Measurements from ENCODE around the gene MSI2. TPM values are rescaled to one million over a fixed set of nuclear protein-coding genes. Genes with fewer than 3 reads are reported as not detected.
A peak's percentile ranks its signal among the peaks of the same experiment; 100 is the strongest.

Gene MSI2
- total RNA-seq, 1 donor, result 23.2 TPM

DNA sequence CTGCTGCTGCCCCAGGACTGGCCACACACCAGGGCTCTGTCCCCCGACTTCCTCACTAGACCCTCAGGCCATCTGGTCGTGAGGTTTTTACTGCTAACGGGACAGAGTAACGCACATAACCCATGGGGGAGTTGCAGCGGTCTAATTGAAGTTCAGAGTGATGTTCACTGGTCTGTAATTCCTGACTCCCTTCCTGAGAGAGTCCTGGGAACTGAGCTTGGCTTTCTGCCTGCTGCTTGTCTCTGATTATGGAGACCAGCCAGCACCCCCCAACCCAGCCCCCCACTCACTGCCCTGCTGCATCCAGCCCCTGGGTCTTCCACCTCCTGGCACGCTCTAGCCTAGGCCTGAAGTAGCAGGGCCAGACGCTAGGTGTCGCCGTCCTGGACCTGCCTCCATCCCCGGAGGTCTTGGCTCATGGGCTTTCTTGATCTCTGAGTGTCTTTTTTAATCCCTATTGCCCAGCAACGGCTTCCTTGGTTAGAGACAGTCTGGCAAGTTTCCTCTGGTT lies 295.8 kb downstream of the MSI2 start:
- Histone ChIP-seq H3K4me2 (ENCODE audit: insufficient read depth, low read length) (no peak overlapping the region), H3K79me2 (ENCODE audit: insufficient read depth, low read length) (no peaks in the 10 kb centered on the region)

DNA sequence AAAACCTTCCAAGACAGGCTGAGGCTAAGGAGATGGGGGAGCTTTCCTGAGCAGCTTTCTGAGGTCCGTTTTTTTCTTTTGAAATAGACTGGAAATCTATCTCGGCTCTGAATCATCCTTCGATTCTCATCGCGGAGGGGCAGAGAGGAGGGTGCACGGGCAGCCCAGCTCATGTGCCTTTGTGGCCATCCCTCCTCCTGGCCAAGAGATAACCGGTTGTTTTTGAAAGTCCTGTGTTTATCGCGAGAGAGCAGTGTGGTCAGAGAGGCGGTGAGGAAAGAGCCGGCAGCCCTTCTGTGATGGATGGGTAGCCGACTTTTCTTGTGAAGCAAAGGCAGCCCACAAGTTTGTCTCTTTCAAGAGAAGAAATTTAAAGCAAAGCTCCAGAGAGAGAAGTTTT lies 297.2 kb downstream of the MSI2 start:
- no peaks in the 10 kb centered on the region for H3K36me3 ChIP-seq (ENCODE audit: insufficient read depth, low read length)
- TF ChIP-seq, protein P1, sequence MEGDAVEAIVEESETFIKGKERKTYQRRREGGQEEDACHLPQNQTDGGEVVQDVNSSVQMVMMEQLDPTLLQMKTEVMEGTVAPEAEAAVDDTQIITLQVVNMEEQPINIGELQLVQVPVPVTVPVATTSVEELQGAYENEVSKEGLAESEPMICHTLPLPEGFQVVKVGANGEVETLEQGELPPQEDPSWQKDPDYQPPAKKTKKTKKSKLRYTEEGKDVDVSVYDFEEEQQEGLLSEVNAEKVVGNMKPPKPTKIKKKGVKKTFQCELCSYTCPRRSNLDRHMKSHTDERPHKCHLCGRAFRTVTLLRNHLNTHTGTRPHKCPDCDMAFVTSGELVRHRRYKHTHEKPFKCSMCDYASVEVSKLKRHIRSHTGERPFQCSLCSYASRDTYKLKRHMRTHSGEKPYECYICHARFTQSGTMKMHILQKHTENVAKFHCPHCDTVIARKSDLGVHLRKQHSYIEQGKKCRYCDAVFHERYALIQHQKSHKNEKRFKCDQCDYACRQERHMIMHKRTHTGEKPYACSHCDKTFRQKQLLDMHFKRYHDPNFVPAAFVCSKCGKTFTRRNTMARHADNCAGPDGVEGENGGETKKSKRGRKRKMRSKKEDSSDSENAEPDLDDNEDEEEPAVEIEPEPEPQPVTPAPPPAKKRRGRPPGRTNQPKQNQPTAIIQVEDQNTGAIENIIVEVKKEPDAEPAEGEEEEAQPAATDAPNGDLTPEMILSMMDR (IDR thresholded peaks at IDR 0.05; ENCODE audit: extremely low read depth, low read depth, low read length), result no peak
- peaks cover 9% of the 10 kb centered on the region for H4K20me1 ChIP-seq (ENCODE audit: insufficient read depth, low read length)
- DNase-seq (ENCODE audit: insufficient read length, low spot score, missing footprints), result peak; percentile 86
- H3K4me3 ChIP-seq (ENCODE audit: insufficient read depth, low read length), result peak overlapping the region; percentile 28
- no peaks in the 10 kb centered on the region for H3K27me3 ChIP-seq (ENCODE audit: insufficient read depth, low read length)
- H3K4me1 ChIP-seq (ENCODE audit: insufficient read depth, low read length), result peaks cover 16% of the 10 kb centered on the region
- peak overlapping the region; percentile 76 for H3K4me2 ChIP-seq (ENCODE audit: insufficient read depth, low read length)
- peak overlapping the region; percentile 47 for H2AFZ ChIP-seq (ENCODE audit: low read length)
- no peak overlapping the region for H3K27ac ChIP-seq (ENCODE audit: low read depth, low read length)
- H3K9me3 ChIP-seq (ENCODE audit: low read depth, low read length), result no peaks in the 10 kb centered on the region
- H3K79me2 ChIP-seq (ENCODE audit: insufficient read depth, low read length), result no peaks in the 10 kb centered on the region

More for the DNA sequence above, 295.8 kb downstream of the MSI2 start:
- Histone ChIP-seq H2AFZ (ENCODE audit: low read length) (no peak overlapping the region), H3K4me1 (ENCODE audit: insufficient read depth, low read length) (peaks cover 5% of the 10 kb centered on the region), H3K36me3 (ENCODE audit: insufficient read depth, low read length) (no peaks in the 10 kb centered on the region), H3K4me3 (ENCODE audit: insufficient read depth, low read length) (no peak overlapping the region), H3K9me3 (ENCODE audit: low read depth, low read length) (no peaks in the 10 kb centered on the region), H4K20me1 (ENCODE audit: insufficient read depth, low read length) (peaks cover 9% of the 10 kb centered on the region), H3K27me3 (ENCODE audit: insufficient read depth, low read length) (no peaks in the 10 kb centered on the region), H3K27ac (ENCODE audit: low read depth, low read length) (no peak overlapping the region)
- TF ChIP-seq, protein P1 (IDR thresholded peaks at IDR 0.05; ENCODE audit: extremely low read depth, low read depth, low read length), result peak; percentile 54
- DNase-seq (ENCODE audit: insufficient read length, low spot score, missing footprints), result no peak

DNA sequence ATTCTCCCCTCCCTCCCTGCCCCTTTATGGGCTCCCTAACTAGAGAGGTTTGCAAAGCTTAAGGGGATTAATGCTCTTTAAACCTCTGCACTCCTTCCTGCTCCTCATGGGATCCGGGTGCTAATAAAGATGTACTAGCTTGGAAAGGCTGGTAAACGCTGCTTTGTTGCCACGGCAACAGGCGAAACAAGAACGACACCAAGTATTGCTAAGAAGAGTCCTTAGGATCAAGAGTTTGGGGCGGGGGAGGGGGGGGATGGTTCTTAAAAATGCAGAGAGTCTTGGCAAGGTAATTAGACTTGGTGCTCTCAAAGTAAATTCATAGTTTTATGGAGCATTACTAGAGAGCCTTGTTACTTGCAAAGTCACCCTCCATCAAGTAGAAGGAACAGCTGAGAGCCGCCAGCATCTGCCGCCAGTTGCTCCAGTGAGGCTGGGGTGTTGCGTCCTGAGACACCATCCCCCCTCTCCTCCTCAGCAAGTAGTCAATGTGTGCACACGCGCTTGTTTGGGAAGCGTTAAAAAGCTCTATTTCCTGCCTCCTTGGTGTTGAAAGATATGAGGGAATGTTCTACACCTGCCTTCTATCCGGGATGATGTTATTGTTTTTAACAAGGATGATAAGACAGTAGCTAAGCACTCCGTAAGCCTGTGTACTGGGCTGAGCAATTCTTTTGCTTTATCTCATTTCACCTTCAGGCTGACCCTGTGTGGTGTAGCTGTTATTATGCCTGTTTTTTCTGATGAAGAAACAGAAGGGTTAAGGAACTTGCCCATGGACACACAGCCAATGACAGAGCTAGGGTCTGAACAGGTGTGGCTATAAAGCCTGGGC lies 297.9 kb downstream of the MSI2 start:
- Histone ChIP-seq H3K27me3 (ENCODE audit: insufficient read depth, low read length) (no peaks in the 10 kb centered on the region), H3K79me2 (ENCODE audit: insufficient read depth, low read length) (no peaks in the 10 kb centered on the region), H3K9me3 (ENCODE audit: low read depth, low read length) (no peaks in the 10 kb centered on the region), H3K36me3 (ENCODE audit: insufficient read depth, low read length) (no peaks in the 10 kb centered on the region), H3K27ac (ENCODE audit: low read depth, low read length) (no peak overlapping the region), H4K20me1 (ENCODE audit: insufficient read depth, low read length) (peaks cover 9% of the 10 kb centered on the region), H2AFZ (ENCODE audit: low read length) (no peak overlapping the region), H3K4me2 (ENCODE audit: insufficient read depth, low read length) (peak overlapping the region; percentile 76), H3K4me1 (ENCODE audit: insufficient read depth, low read length) (peaks cover 16% of the 10 kb centered on the region), H3K4me3 (ENCODE audit: insufficient read depth, low read length) (no peak overlapping the region)
- DNase-seq (ENCODE audit: insufficient read length, low spot score, missing footprints), result no peak
- TF ChIP-seq, protein P1 (IDR thresholded peaks at IDR 0.05; ENCODE audit: extremely low read depth, low read depth, low read length), result no peak
